Measurements from ENCODE around the gene CLDN19.
"Not testable (repeated sequence)": the region's sequence is repeated elsewhere in the genome, so short reads cannot be mapped to it uniquely, and the experiment has no call there.

The CLDN19 gene

DNA sequence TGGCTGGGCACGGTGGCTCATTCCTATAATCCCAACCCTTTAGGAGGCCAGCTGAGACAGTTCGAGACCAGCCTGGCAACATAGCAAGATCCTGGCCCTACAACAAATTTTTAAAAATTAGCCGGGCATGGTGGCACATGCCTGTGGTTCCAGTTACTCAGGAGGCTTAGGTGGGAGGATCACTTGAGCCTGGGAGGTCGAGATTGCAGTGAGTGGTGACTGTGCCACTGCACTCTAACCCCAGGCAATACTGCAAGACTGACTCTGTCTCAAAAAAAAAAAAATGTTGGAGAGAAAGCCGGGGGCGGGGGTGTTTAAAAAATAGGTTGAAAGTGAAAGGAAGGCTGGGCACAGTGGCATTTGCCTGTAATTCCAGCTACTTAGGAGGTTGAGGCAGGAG lies 16.5 kb downstream of the CLDN19 start:
- no peak for DNase-seq (ENCODE audit: low spot score in 2 of 2)
- H3K4me1 Mint-ChIP-seq, result no peaks in the 10 kb centered on the region
- no peak overlapping the region for H3K27ac Mint-ChIP-seq
- no peaks in the 10 kb centered on the region for H3K9me3 Mint-ChIP-seq
- peaks cover 2% of the 10 kb centered on the region for H3K36me3 Mint-ChIP-seq
- no peak for ATAC-seq (ENCODE audit: low read depth)
- no peaks in the 10 kb centered on the region for H3K27me3 Mint-ChIP-seq
- H3K4me3 Mint-ChIP-seq, result no peak overlapping the region

DNA sequence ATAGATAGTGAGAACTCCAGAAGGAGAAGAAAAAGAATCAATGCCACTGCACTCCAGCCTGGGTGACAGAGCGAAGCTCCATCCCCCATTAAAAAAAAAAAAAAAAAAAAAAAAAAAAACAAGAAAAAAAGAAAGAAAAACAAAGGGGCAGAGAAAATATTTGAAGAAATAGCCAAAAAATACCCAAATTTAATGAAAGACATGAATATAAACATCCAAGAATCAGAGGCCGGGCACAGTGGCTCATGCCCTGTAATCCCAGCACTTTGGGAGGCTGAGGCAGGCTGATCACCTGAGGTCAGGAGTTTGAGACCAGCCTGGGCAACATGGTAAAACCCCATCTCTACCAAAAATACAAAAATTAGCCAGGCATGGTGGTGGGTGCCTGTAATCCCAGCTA lies 17.6 kb downstream of the CLDN19 start:
- H3K9me3 Mint-ChIP-seq; DNase-seq (ENCODE audit: low spot score in 2 of 2); H3K36me3 Mint-ChIP-seq; H3K27ac Mint-ChIP-seq; H3K27me3 Mint-ChIP-seq; ATAC-seq (ENCODE audit: low read depth); H3K4me3 Mint-ChIP-seq; H3K4me1 Mint-ChIP-seq: not testable (repeated sequence)

DNA sequence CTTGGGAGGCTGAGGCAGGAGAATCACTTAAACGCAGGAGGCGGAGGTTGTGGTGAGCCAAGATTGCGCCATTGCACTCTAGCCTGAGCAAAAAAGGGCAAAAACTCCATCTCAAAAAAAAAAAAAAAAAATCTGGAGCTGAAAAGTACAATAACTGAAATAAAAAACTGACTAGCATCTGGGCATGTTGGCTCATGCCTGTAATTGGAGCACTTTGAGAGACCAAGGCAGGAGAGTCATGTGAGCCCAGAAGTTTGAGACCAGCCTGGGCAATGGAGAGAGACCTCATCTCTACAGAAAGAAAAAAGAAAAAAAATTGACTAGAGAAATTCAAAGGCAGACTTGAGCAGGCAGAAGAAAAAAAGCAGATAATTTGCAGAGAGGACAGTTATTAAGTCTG lies 18.1 kb downstream of the CLDN19 start:
- Mint-ChIP-seq H3K27ac (no peak overlapping the region), H3K4me3 (no peak overlapping the region), H3K4me1 (no peaks in the 10 kb centered on the region), H3K9me3 (no peaks in the 10 kb centered on the region), H3K27me3 (no peaks in the 10 kb centered on the region), H3K36me3 (peaks cover 14% of the 10 kb centered on the region)
- DNase-seq (ENCODE audit: low spot score in 2 of 2) (no peak), ATAC-seq (ENCODE audit: low read depth) (no peak)

DNA sequence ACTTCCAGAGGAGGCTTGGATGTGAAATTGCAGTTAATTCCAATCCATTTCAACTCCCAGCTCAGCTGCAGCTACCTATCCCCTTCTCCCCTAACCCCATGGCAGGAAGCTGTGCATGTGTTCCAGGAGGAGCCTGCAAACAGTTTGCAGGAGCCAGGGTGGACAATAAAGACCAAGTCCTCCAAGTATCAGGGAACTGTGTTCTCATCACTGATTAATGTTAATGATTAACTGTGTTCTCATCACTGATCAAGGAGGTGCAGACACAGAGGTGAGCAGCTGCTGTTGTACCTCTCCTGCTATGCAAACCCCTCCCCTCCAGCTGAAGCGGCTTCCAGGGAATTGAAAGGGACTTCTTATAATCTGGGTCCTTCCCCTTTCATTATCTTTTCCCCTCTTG lies 19.2 kb downstream of the CLDN19 start:
- H3K27ac Mint-ChIP-seq, result no peak overlapping the region
- H3K4me3 Mint-ChIP-seq, result no peak overlapping the region
- no peak for DNase-seq (ENCODE audit: low spot score in 2 of 2)
- peaks cover 19% of the 10 kb centered on the region for H3K36me3 Mint-ChIP-seq
- no peaks in the 10 kb centered on the region for H3K4me1 Mint-ChIP-seq
- no peaks in the 10 kb centered on the region for H3K27me3 Mint-ChIP-seq
- H3K9me3 Mint-ChIP-seq, result no peaks in the 10 kb centered on the region
- ATAC-seq (ENCODE audit: low read depth), result no peak

DNA sequence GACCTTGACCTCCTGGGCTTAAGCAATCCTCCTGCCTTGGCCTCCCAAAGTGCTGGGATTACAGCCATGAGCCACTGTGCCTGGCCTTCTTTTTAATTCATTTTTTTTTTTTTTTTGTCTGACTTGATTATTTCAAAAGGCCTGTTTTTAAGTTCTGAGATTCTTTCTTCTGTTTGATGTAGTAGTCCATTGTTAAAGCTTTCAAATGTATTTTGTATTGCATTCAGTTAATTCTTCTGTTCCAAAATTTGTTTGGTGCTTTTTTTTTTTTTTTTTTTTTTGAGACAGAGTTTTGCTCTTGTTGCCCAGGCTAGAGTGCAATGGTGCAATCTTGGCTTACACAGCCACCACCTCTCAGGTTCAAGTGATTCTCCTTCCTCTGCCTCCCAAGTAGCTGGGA lies 25.6 kb downstream of the CLDN19 start:
- Mint-ChIP-seq H3K36me3 (peaks cover 55% of the 10 kb centered on the region), H3K9me3 (peaks cover 12% of the 10 kb centered on the region)
- H3K27me3 Mint-ChIP-seq; DNase-seq (ENCODE audit: low spot score in 2 of 2); ATAC-seq (ENCODE audit: low read depth); H3K4me1 Mint-ChIP-seq; H3K4me3 Mint-ChIP-seq; H3K27ac Mint-ChIP-seq: not testable (repeated sequence)

- H3K4me3 Mint-ChIP-seq, result no peak overlapping the region
- peaks cover 54% of the 10 kb centered on the region for H3K36me3 Mint-ChIP-seq
- H3K4me1 Mint-ChIP-seq, result no peaks in the 10 kb centered on the region
- no peaks in the 10 kb centered on the region for H3K27me3 Mint-ChIP-seq
- no peak for ATAC-seq (ENCODE audit: low read depth)
- H3K27ac Mint-ChIP-seq, result peak overlapping the region; percentile 41
- peaks cover 12% of the 10 kb centered on the region for H3K9me3 Mint-ChIP-seq
- no peak for DNase-seq (ENCODE audit: low spot score in 2 of 2)
These were observed 26.7 kb downstream of the CLDN19 start for GRCh38 chr1:42713293-42713692.

DNA sequence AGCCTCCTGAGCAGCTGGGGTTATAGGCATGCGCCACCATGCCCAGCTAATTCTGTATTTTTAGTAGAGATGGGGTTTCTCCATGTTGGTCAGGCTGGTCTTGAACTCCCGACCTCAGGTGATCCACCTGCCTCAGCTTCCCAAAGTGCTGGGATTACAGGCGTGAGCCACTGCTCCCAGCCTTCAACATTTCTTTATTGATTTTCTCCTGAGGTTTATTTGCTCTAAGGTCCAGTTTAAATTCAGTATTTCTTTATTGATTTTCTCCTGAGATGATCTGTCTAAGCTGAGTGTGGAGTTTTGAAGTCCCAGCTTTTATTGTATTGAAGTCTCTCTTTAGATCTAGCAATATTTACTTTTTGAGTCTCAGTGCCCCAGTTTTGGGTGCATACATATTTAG lies 27.2 kb downstream of the CLDN19 start:
- not testable (repeated sequence) for H3K27ac Mint-ChIP-seq

GRCh38 chr1:42703888-42704464 lies 36.1 kb downstream of the CLDN19 start:
- Mint-ChIP-seq H3K4me1 (no peaks in the 10 kb centered on the region), H3K4me3 (no peak overlapping the region), H3K27me3 (no peaks in the 10 kb centered on the region), H3K9me3 (peaks cover 1% of the 10 kb centered on the region), H3K36me3 (peaks cover 49% of the 10 kb centered on the region), H3K27ac (peak overlapping the region; percentile 40)
- ATAC-seq (ENCODE audit: low read depth) (no peak), DNase-seq (ENCODE audit: low spot score in 2 of 2) (no peak)

More for the DNA sequence above, 27.2 kb downstream of the CLDN19 start:
- Mint-ChIP-seq H3K9me3 (peaks cover 12% of the 10 kb centered on the region), H3K36me3 (peaks cover 53% of the 10 kb centered on the region)
- not testable (repeated sequence) for H3K4me1 Mint-ChIP-seq; H3K4me3 Mint-ChIP-seq; DNase-seq (ENCODE audit: low spot score in 2 of 2); H3K27me3 Mint-ChIP-seq; ATAC-seq (ENCODE audit: low read depth)

GRCh38 chr1:42700006-42700405 lies 40.0 kb downstream of the CLDN19 start:
- Mint-ChIP-seq H3K4me3 (no peak overlapping the region), H3K36me3 (peaks cover 52% of the 10 kb centered on the region), H3K4me1 (peaks cover 2% of the 10 kb centered on the region), H3K27me3 (no peaks in the 10 kb centered on the region), H3K9me3 (no peaks in the 10 kb centered on the region), H3K27ac (no peak overlapping the region)
- no peak for ATAC-seq (ENCODE audit: low read depth)
- no peak for DNase-seq (ENCODE audit: low spot score in 2 of 2)

DNA sequence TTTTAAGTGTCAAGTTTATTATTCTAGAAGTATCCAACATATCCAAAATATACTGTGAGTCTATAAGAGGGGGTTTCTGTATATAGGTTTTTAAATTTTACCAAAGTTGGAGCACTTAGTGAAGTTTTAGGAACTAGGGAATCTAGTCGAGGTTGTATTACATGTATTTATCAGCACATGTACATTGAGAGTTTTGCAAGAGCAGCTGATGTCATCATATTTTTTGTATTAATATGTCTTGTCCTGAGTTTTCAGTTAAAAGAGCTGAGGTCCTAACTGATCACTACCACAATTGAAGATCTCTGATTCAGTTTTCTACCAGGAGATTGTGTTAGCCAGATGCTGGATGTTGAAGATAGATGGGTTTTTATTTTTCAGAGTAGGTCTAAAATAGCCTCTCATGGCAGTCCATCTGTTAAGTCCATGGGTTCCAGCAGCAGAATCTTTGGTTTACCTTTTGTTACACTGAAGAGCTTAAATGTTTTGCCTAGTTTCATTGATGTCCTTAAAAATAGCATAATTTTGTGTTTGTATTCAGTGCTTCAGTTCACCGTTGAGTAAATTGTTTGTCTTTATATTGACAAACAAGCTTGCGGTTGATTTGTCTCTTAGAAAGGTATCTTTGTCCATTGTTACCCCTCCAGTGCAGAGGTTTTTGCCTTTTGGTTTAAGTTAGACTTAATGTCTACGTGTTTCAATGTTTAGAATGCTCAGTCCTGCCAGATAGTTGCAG lies 41.8 kb downstream of the CLDN19 start:
- ATAC-seq (ENCODE audit: low read depth), result no peak
- Mint-ChIP-seq H3K36me3 (peaks cover 43% of the 10 kb centered on the region), H3K4me1 (peaks cover 3% of the 10 kb centered on the region), H3K4me3 (no peak overlapping the region), H3K27ac (no peak overlapping the region), H3K9me3 (no peaks in the 10 kb centered on the region), H3K27me3 (no peaks in the 10 kb centered on the region)
- no peak for DNase-seq (ENCODE audit: low spot score in 2 of 2)

- DNase-seq (ENCODE audit: low spot score in 2 of 2) (no peak), ATAC-seq (ENCODE audit: low read depth) (no peak)
- peak overlapping the region; percentile 83 for H3K27ac Mint-ChIP-seq
- H3K36me3 Mint-ChIP-seq, result peaks cover 18% of the 10 kb centered on the region
- H3K4me1 Mint-ChIP-seq, result peaks cover 32% of the 10 kb centered on the region
- H3K4me3 Mint-ChIP-seq, result no peak overlapping the region
- no peaks in the 10 kb centered on the region for H3K27me3 Mint-ChIP-seq
- H3K9me3 Mint-ChIP-seq, result no peaks in the 10 kb centered on the region
These were observed 47.1 kb downstream of the CLDN19 start for GRCh38 chr1:42692911-42693310.

GRCh38 chr1:42692461-42692860 lies 47.6 kb downstream of the CLDN19 start:
- Mint-ChIP-seq H3K4me1 (peaks cover 36% of the 10 kb centered on the region), H3K4me3 (no peak overlapping the region), H3K27me3 (no peaks in the 10 kb centered on the region), H3K9me3 (no peaks in the 10 kb centered on the region), H3K27ac (peak overlapping the region; percentile 83), H3K36me3 (peaks cover 16% of the 10 kb centered on the region)
- DNase-seq (ENCODE audit: low spot score in 2 of 2) (no peak), ATAC-seq (ENCODE audit: low read depth) (no peak)

GRCh38 chr1:42691157-42691498 lies 48.9 kb downstream of the CLDN19 start:
- Mint-ChIP-seq H3K9me3 (no peaks in the 10 kb centered on the region), H3K27me3 (no peaks in the 10 kb centered on the region), H3K4me3 (peak overlapping the region; percentile 27), H3K4me1 (peaks cover 43% of the 10 kb centered on the region), H3K36me3 (peaks cover 9% of the 10 kb centered on the region), H3K27ac (peak overlapping the region; percentile 83)
- DNase-seq (ENCODE audit: low spot score in 2 of 2), result no peak
- ATAC-seq (ENCODE audit: low read depth), result peak; percentile 27

DNA sequence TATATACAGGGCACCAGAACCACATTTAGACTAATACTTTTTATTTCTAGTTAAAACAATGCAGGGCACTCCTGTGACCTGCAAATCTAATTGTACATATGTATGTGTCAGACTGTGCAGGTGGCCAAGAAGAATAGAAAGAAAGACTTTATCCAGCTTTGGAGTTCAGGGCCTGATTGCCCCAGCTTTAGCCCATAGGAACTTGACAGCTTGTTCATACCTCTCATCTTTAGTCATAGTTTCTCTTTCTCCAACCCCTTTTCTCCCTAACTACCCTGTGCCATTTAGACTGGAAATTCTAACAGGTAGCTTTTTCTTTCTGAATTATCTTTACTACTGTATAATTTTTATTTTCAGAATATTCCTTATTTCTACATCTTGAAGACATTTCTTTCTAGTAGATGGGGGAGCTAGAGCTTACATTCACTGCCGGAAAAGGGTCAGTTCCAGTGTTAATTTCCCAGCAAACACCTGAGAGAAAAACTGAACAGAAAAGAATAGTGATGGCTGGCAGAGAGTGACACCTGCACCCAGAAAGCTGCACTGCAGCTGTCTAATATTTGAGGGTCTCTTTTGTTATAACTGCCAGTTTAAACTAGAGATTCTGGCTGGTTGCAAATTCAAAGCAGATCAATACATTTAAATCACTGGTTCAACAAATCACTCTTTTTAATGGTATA lies 49.4 kb downstream of the CLDN19 start:
- peaks cover 6% of the 10 kb centered on the region for H3K36me3 Mint-ChIP-seq
- peaks cover 44% of the 10 kb centered on the region for H3K4me1 Mint-ChIP-seq
- DNase-seq (ENCODE audit: low spot score in 2 of 2) (no peak), ATAC-seq (ENCODE audit: low read depth) (peak; percentile 43)
- H3K27ac Mint-ChIP-seq, result peak overlapping the region; percentile 24
- no peak overlapping the region for H3K4me3 Mint-ChIP-seq
- H3K9me3 Mint-ChIP-seq, result no peaks in the 10 kb centered on the region
- no peaks in the 10 kb centered on the region for H3K27me3 Mint-ChIP-seq

Data from memory B cell (primary cell).